Gastroesophageal sphincter (tissue), 3 donors: ENCODE data around the gene RIC1.

Experiments
- POLR2A ChIP-seq, 2 donors: fragments of 450-650 bp; IDR thresholded peaks; one replicate each; pipeline ENCODE4 v1.6.1; 2017; ENCODE audit warnings: antibody characterized with exemption in 2 of 2, mild to moderate bottlenecking in 2 of 2, moderate library complexity in 1 of 2
- POLR2AphosphoS5 ChIP-seq: sonication (generic); formaldehyde crosslinking; IDR thresholded peaks from one replicate; pipeline ENCODE4 v1.6.1; 2017; ENCODE audit warnings: antibody characterized with exemption
- TF ChIP-seq, protein P1 (sequence below), 4 experiments: fragments of 200-600 bp in 2 of 4; fragments of 450-650 bp in 2 of 4; sonication (generic) in 1 of 4; IDR thresholded peaks; one replicate each; pipeline ENCODE4 v1.5.1; 2017 to 2019; ENCODE audit warnings: antibody characterized with exemption in 4 of 4, mild to moderate bottlenecking in 2 of 4, moderate library complexity in 2 of 4

DNA sequence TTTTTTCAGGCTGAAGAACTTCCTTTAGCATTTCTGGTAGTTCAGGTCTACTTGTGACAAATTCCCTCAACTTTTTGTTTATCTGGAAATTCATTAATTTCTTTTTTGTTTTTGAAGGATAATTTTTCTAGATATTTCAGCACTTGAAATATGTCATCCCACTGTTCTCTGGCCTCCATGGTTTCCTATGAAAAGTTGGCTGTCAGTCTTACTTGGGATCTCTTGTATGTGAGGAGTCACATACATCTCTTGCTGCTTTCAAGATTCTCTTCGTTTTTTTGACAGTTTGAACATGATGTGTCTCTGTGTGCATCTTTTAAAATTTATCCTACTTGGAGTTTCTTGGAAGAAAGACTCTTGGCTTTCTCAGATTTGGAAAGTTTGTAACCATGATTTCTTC is 79.5 kb downstream of the RIC1 start:
- TF ChIP-seq, protein P1, sequence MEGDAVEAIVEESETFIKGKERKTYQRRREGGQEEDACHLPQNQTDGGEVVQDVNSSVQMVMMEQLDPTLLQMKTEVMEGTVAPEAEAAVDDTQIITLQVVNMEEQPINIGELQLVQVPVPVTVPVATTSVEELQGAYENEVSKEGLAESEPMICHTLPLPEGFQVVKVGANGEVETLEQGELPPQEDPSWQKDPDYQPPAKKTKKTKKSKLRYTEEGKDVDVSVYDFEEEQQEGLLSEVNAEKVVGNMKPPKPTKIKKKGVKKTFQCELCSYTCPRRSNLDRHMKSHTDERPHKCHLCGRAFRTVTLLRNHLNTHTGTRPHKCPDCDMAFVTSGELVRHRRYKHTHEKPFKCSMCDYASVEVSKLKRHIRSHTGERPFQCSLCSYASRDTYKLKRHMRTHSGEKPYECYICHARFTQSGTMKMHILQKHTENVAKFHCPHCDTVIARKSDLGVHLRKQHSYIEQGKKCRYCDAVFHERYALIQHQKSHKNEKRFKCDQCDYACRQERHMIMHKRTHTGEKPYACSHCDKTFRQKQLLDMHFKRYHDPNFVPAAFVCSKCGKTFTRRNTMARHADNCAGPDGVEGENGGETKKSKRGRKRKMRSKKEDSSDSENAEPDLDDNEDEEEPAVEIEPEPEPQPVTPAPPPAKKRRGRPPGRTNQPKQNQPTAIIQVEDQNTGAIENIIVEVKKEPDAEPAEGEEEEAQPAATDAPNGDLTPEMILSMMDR (IDR thresholded peaks at IDR 0.05) = no peak
- no peak for TF ChIP-seq POLR2AphosphoS5
- TF ChIP-seq POLR2A (IDR thresholded peaks at IDR 0.05) = no peak
